NCI-H187 treated with DMSO at 0.1 percent for 48 hours (cell line): Measurements from ENCODE around the gene XPNPEP1.

Source experiments
- DNase-seq: peaks from one replicate; lab custom pipeline; 2025; lab: John Stamatoyannopoulos, UW

Gene XPNPEP1

GRCh38 chr10:109862738-109863137 is 60.6 kb downstream of the XPNPEP1 start:
- no peak for DNase-seq

GRCh38 chr10:109862041-109862440 is 61.3 kb downstream of the XPNPEP1 start:
- no peak for DNase-seq

GRCh38 chr10:109861081-109861480 is 62.2 kb downstream of the XPNPEP1 start:
- DNase-seq, result no peak

GRCh38 chr10:109859221-109859620 is 64.1 kb downstream of the XPNPEP1 start:
- no peak for DNase-seq

GRCh38 chr10:109855746-109856145 is 67.6 kb downstream of the XPNPEP1 start:
- no peak for DNase-seq

- no peak for DNase-seq
Observed at GRCh38 chr10:109853921-109854320, 69.4 kb downstream of the XPNPEP1 start.

- DNase-seq, result no peak
Observed at GRCh38 chr10:109852475-109853037, 70.8 kb downstream of the XPNPEP1 start.

- DNase-seq, result no peak
Observed at GRCh38 chr10:109851616-109852474, 71.5 kb downstream of the XPNPEP1 start.

- DNase-seq, result no peak
Observed at GRCh38 chr10:109846832-109847231, 76.5 kb downstream of the XPNPEP1 start.

GRCh38 chr10:109845308-109845707 is 78.0 kb downstream of the XPNPEP1 start:
- DNase-seq, result no peak

- no peak for DNase-seq
Observed at GRCh38 chr10:109838592-109839244, 84.6 kb downstream of the XPNPEP1 start.

- DNase-seq, result no peak
Observed at GRCh38 chr10:109837384-109837783, 85.9 kb downstream of the XPNPEP1 start.

GRCh38 chr10:109835257-109835656 is 88.1 kb downstream of the XPNPEP1 start:
- no peak for DNase-seq

- DNase-seq, result no peak
Observed at GRCh38 chr10:109831846-109832245, 91.5 kb downstream of the XPNPEP1 start.

GRCh38 chr10:109824206-109824605 is 99.1 kb downstream of the XPNPEP1 start:
- no peak for DNase-seq

GRCh38 chr10:109823196-109823595 is 100.1 kb downstream of the XPNPEP1 start:
- no peak for DNase-seq

GRCh38 chr10:109821672-109822071 is 101.6 kb downstream of the XPNPEP1 start:
- no peak for DNase-seq

GRCh38 chr10:109820620-109821405 is 102.5 kb downstream of the XPNPEP1 start:
- no peak for DNase-seq

- no peak for DNase-seq
Observed at GRCh38 chr10:109819807-109820206, 103.5 kb downstream of the XPNPEP1 start.
